HG02588 (cell line): ENCODE data around the gene IFNA7.
"Not testable (repeated sequence)": the region's sequence is repeated elsewhere in the genome, so short reads cannot be mapped to it uniquely, and the experiment has no call there.

Source experiments
- ATAC-seq: cut with Tn5 transposase; IDR thresholded peaks from one replicate; pipeline ENCODE4 v1.9.1; 2021; ENCODE audit warnings: mild to moderate bottlenecking, moderate library complexity; ENCODE audit not compliant: unreplicated experiment

The IFNA7 gene

DNA sequence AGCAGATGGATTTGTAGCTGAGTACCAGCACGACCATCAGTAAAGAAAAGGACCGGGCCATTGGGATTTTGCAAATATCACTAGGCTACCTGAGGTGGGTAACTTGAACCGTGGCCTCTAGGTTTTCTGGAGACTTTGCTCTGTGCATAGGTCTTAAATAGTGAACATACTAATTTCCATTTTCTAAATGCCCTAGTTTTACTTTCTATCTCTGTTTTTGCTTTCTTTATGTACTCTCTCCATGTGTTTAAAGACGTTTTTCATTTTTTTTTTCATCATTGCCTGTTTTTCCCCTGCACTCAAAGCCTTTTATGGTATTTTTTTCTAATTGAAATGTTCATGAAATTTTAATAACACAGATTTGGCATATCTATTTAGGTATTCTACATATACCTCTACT is at the start of gene IFNA7:
Gene IFNA7, minus strand, starts transcription at position 101 of the 400 bp plus-strand sequence. Its CDS starts 40 bp downstream, at position 61.
- ATAC-seq = not testable (repeated sequence)

DNA sequence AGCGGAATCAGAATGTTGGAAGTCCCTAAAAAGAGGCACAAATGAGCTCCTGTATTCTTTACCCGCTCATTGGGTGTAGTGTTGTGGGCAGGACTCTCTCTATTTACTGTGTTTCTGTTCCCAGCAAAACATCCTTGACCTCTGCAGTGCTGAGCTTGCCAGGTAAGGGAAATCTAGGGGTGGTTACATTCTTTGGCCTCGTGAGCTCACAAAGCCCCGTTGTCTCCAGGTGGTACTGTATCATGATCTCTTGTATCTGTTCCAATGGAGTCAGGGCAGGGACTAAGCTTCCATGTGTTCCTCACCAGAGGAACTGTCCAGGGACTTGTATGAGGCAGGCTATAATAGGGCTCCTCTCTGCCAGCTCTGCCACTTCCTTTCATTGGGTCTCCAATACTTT is 49.6 kb upstream of the IFNA7 start:
- ATAC-seq = no peak

GRCh38 chr9:21251190-21251589 is 49.2 kb upstream of the IFNA7 start:
- no peak for ATAC-seq

- no peak for ATAC-seq
Measured at GRCh38 chr9:21244836-21245235, 42.8 kb upstream of the IFNA7 start.

- no peak for ATAC-seq
Measured at GRCh38 chr9:21239911-21240310, 37.9 kb upstream of the IFNA7 start, which contains the start of gene IFNA14. IFNA14 (minus strand) TSS chr9:21240005; CDS start chr9:21239935, 70 bp downstream.

- not testable (repeated sequence) for ATAC-seq
Measured at GRCh38 chr9:21236360-21236714, 34.3 kb upstream of the IFNA7 start.

- not testable (repeated sequence) for ATAC-seq
Measured at GRCh38 chr9:21235468-21236359, 33.7 kb upstream of the IFNA7 start.

DNA sequence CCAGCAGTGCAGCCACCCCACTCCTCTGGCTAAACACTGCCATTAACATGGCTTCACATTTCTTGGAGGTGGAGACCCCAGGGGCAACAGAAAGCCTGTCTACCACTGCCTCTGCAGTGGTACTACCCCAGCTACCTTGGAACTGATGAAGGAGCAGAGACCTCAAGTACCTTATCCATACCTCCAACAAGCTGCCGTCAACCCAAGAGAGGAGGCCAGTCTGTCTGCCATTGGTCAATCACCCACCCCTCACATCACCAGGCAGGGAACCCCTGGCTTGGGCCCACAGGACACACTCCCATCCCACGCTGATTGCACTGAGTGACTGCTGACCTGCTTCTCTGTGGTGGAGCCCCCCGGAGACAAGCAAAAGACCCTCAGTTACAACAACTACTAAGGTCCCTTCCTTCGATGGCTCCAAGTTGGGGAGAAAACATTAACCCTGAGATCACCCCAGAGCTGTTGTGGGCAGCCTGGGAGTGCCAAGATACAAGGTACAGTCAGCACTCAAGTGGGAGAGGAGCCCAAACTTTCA is 32.2 kb upstream of the IFNA7 start:
- no peak for ATAC-seq

DNA sequence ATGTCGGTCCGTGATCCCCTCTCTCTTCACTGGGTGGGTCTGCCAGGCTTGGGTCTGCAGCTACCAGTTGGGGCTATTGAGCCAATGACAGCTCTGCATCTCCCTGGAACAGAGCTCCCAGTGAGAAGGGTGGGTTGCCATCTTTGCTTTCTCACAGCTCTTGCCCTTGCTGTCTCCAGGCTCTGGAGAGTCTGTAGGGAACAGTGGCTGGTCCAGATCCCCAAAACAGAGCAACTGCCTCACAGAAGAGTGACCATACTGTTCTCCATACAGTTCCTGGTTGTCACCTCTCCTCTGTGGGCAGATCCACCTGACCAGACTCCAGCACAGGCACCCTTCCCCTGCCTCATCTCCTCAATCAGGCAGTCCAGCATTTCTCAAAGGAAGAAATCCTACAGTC is 31.3 kb upstream of the IFNA7 start:
- ATAC-seq = no peak

DNA sequence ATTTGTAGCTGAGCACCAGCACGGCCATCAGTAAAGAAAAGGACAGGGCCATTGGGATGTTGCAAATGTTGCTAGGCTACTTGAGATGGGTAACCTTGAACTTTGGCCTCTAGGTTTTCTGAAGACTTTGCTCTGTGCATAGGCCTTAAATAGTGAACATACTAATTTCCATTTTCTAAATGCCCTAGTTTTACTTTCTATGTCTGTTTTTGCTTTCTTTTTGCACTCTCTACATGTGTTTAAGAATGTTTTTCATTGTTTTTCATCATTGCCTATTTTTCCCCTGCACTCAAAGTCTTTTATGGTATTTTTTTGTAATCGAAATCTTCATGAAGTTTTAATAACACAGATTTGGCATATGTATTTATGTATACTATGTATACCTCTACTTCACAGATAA is 26.1 kb upstream of the IFNA7 start, which contains the start of gene IFNA17:
Gene IFNA17, minus strand, starts transcription at position 101 of the 400 bp plus-strand sequence. Its CDS starts 49 bp downstream, at position 52.
- ATAC-seq = no peak

DNA sequence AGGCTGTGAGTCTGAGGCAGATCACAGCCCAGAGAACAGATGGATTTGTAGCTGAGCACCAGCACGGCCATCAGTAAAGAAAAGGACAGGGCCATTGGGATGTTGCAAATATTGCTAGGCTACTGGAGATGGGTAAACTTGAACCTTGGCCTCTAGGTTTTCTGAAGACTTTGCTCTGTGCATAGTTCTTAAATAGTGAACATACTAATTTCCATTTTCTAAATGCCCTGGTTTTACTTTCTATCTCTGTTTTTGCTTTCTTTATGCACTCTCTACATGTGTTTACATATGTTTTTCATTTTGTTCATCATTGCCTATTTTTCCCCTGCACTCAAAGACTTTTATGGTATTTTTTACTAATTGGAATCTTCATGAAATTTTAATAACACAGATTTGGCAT is 15.2 kb upstream of the IFNA7 start, which contains the start of gene IFNA16:
Gene IFNA16, minus strand, starts transcription at position 101 of the 400 bp plus-strand sequence. Its CDS starts 6 bp downstream, at position 95.
- not testable (repeated sequence) for ATAC-seq

- ATAC-seq = peak; percentile 68
Measured at GRCh38 chr9:21213411-21214326, 11.7 kb upstream of the IFNA7 start.

GRCh38 chr9:21212160-21212559 is 10.2 kb upstream of the IFNA7 start:
- ATAC-seq = not testable (repeated sequence)

GRCh38 chr9:21210782-21211181 is 8.8 kb upstream of the IFNA7 start:
- not testable (repeated sequence) for ATAC-seq

- ATAC-seq = no peak
Measured at GRCh38 chr9:21210311-21210710, 8.3 kb upstream of the IFNA7 start.

DNA sequence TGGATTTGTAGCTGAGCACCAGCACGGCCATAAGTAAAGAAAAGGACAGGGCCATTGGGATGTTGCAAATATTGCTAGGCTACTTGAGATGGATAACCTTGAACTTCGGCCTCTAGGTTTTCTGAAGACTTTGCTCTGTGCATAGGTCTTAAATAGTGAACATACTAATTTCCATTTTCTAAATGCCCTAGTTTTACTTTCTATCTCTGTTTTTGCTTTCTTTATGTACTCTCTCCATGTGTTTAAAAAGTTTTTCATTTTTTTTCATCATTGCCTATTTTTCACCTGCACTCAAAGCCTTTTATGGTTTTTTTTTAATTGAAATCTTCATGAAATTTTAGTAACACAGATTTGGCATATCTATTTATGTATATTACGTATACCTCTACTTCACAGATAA is 5.0 kb upstream of the IFNA7 start, which contains the start of gene IFNA10:
Gene IFNA10, minus strand, starts transcription at position 101 of the 400 bp plus-strand sequence. Its CDS starts 46 bp downstream, at position 55.
- ATAC-seq = not testable (repeated sequence)

DNA sequence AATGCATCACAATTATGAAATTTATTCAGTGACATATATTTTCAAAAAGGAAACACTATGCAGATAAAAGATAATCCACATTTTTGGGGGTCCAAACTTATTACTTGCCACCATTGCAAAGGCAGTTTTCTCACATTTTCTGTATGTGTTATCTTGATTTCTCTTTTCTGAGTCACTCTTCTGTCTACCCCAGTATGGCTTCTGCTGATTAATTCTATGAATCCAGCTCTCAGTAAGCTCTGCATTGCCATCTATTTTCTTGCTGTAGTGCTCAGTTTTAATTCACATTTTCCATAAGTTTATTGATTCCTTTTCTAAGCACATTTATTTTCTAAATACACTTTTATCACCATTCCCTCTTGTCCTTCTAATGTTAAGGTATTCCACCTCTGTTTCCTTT is 3.2 kb upstream of the IFNA7 start:
- ATAC-seq = no peak

DNA sequence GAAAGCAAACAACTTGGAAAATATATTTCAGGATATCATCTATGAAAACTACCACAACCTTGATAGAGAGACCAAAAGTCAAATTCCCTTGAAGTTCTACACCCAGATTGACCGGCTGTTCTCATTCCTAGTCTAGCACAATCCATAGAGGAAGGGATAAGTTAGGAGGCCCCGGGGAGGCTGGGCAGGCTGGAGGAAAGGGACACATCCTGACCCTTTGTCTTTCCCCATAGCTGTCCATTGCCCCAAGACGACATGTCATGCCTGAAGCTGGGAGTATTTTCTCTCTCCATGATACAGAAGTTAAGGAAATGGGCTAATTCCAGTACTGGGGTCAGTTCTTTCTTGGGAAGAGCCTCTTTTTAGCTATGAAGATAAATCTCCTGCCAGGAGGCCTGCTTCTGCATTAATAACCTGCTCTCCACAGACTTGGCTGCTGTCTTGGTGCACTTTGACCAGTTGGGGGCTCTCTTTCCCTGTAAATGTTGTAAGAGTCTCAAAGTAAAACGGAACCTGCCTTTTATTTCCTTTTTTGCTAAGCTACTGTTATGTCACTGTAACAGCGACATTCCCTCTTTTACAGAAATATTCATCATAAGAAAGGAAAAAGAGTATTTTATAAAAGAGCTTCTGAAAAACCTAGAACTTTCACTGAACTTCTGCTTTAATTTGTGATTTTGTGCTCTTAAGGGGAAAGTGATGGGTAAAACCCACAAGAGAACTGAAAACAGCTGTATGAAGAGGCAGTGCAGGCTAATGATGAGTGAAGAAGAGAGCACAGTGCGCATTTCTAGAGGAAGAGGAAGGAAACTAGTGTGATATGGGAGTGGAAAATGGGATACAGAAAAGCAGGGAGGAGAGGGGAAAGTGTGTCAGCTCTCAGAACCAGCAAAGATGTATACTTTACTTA is 6.9 kb downstream of the IFNA7 start:
- peak; percentile 93 for ATAC-seq

GRCh38 chr9:21187487-21187886 is 14.5 kb downstream of the IFNA7 start, which contains the start of gene IFNA4:
IFNA4 (minus strand) TSS chr9:21187587; CDS start chr9:21187531, 56 bp downstream.
- ATAC-seq = not testable (repeated sequence)
